ENCODE measurements around the gene SLC28A2. TPM values are rescaled to one million over a fixed set of nuclear protein-coding genes. Genes with fewer than 3 reads are reported as not detected.
A peak's percentile ranks its signal among the peaks of the same experiment; 100 is the strongest.

Gene SLC28A2
- total RNA-seq, 1 experiment from 2014 or later: not detected

DNA sequence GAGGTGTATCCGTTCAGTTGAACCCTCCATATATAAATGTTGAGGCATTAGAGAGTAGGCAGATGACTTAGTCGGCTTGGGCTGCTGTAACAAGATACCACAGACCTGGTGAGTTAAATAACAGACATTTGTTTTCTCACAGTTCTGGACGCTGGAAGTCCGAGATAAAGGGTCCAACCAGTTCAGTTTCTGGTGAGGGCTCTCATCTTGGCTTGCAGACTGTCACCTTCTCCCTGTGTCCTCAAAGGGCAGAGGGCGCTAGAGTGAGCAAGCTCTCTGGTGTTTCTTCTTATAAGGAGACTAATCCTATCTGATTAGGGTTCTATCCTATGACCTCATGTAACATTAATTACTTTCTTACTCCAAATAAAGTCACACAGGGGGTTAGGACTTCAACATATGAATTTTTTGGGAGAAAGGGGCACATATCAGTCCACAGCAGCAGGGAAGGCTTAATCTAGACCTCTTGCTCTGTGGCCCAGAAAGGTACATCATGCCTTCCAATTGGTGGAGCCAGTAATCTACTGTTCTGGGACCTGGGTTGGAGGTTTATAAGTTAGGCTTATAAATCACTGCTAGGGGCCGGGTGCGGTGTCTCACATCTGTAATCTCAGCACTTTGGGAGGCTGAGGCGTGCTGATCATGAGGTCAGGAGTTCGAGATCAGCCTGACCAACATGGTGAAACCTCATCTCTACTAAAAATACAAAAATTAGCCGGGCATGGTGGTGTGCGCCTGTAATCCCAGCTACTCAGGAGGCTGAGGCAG is 26.3 kb upstream of the SLC28A2 start:
- Mint-ChIP-seq H3K27me3 (ENCODE audit: insufficient read depth, unreplicated experiment) (peaks cover 27% of the 10 kb centered on the region), H3K4me3 (ENCODE audit: unreplicated experiment) (no peak overlapping the region), H3K9me3 (ENCODE audit: unreplicated experiment) (no peaks in the 10 kb centered on the region), H3K27ac (ENCODE audit: low read depth, unreplicated experiment) (no peak overlapping the region), H3K4me1 (ENCODE audit: insufficient read depth, unreplicated experiment) (no peaks in the 10 kb centered on the region), H3K36me3 (ENCODE audit: insufficient read depth, unreplicated experiment) (no peaks in the 10 kb centered on the region)
- no peak for DNase-seq (ENCODE audit: unreplicated experiment)
- BruUV-seq (replicated peaks): no TSS peak
- intact Hi-C loops (cut with micrococcal nuclease): no loop called here
- TF ChIP-seq, protein P1, sequence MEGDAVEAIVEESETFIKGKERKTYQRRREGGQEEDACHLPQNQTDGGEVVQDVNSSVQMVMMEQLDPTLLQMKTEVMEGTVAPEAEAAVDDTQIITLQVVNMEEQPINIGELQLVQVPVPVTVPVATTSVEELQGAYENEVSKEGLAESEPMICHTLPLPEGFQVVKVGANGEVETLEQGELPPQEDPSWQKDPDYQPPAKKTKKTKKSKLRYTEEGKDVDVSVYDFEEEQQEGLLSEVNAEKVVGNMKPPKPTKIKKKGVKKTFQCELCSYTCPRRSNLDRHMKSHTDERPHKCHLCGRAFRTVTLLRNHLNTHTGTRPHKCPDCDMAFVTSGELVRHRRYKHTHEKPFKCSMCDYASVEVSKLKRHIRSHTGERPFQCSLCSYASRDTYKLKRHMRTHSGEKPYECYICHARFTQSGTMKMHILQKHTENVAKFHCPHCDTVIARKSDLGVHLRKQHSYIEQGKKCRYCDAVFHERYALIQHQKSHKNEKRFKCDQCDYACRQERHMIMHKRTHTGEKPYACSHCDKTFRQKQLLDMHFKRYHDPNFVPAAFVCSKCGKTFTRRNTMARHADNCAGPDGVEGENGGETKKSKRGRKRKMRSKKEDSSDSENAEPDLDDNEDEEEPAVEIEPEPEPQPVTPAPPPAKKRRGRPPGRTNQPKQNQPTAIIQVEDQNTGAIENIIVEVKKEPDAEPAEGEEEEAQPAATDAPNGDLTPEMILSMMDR (IDR thresholded peaks at IDR 0.05; ENCODE audit: unreplicated experiment): no peak
- CTCF ChIA-PET: no interaction called here
- POLR2A ChIA-PET: no interaction called here

DNA sequence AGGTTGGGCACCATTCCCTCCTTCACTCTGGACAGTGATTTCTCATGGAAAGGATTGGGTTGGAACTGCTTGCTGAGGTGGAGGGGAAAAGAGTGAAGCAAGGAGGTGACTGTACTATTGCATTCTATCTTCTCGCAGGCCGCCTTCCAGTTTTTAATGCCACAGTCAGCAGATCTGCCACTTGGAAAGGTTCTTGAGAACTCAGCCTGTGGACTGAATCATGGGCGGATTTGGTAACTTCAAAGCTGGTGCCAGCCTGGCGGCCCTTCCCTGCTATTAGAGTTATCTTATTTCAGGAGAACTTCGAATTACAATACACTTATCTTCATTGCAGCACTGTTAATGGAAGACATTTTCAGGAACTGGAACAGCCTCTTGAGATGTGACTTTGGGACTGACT is 23.1 kb upstream of the SLC28A2 start:
- no peaks in the 10 kb centered on the region for H3K27me3 Mint-ChIP-seq (ENCODE audit: insufficient read depth, unreplicated experiment)
- H3K4me3 Mint-ChIP-seq (ENCODE audit: unreplicated experiment): no peak overlapping the region
- H3K4me1 Mint-ChIP-seq (ENCODE audit: insufficient read depth, unreplicated experiment): no peaks in the 10 kb centered on the region
- H3K27ac Mint-ChIP-seq (ENCODE audit: low read depth, unreplicated experiment): no peak overlapping the region
- no peaks in the 10 kb centered on the region for H3K36me3 Mint-ChIP-seq (ENCODE audit: insufficient read depth, unreplicated experiment)
- no peak for DNase-seq (ENCODE audit: unreplicated experiment)
- peaks cover 8% of the 10 kb centered on the region for H3K9me3 Mint-ChIP-seq (ENCODE audit: unreplicated experiment)
- TF ChIP-seq, protein P1 (IDR thresholded peaks at IDR 0.05; ENCODE audit: unreplicated experiment): no peak
- intact Hi-C loops (cut with micrococcal nuclease): no loop called here
- no TSS peak for BruUV-seq (replicated peaks)
- ChIA-PET CTCF (no interaction called here), POLR2A (no interaction called here)

DNA sequence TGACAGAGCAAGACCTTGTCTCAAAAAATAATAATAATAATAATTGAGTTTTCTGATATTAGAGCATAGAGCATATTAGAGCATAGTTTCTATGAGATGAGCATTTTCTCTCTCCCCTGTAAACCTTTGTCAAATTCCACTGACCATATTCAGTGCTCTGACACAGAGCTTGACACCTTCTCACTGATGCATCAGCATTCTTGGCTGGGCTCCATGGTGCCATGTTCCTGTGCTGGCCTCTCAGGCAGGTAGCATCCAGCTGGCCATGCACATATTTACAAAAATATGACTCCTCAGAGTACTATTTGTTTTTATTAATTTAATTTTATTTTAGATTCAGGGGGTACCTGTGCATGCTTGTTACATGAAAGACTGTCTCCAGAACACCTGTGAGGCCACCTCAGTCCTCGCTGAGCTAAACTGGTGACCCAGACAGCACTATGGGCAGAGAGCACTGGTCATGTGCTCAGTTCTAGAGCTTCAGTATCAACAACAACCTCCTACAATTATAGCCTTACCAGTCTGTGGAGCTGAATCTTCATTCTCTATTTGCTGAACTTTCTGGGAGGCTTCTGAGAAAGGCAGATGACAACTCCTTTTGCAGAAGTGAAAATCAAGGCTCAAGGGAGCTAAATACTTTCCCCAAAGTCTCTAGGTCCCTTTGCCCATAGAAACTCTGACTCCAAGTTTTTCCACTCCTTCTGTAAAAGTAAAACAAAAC is 21.6 kb upstream of the SLC28A2 start:
- Mint-ChIP-seq H3K27me3 (ENCODE audit: insufficient read depth, unreplicated experiment) (no peaks in the 10 kb centered on the region), H3K27ac (ENCODE audit: low read depth, unreplicated experiment) (no peak overlapping the region), H3K9me3 (ENCODE audit: unreplicated experiment) (peaks cover 8% of the 10 kb centered on the region), H3K4me3 (ENCODE audit: unreplicated experiment) (no peak overlapping the region), H3K36me3 (ENCODE audit: insufficient read depth, unreplicated experiment) (no peaks in the 10 kb centered on the region), H3K4me1 (ENCODE audit: insufficient read depth, unreplicated experiment) (no peaks in the 10 kb centered on the region)
- POLR2A ChIA-PET: interaction anchor here (0.9 to 1.1 kb wide), 3 partner anchors 13 to 49 kb away, joined by 4 to 5 read pairs (median 4); no protein-coding TSS in a partner anchor
- DNase-seq (ENCODE audit: unreplicated experiment): peak; percentile 27
- TF ChIP-seq, protein P1 (IDR thresholded peaks at IDR 0.05; ENCODE audit: unreplicated experiment): no peak
- CTCF ChIA-PET: interaction anchor here (0.7 to 1.4 kb wide), 2 partner anchors 25 to 67 kb away, joined by 3 to 5 read pairs; no protein-coding TSS in a partner anchor
- intact Hi-C loops (cut with micrococcal nuclease): no loop called here
- no TSS peak for BruUV-seq (replicated peaks)

DNA sequence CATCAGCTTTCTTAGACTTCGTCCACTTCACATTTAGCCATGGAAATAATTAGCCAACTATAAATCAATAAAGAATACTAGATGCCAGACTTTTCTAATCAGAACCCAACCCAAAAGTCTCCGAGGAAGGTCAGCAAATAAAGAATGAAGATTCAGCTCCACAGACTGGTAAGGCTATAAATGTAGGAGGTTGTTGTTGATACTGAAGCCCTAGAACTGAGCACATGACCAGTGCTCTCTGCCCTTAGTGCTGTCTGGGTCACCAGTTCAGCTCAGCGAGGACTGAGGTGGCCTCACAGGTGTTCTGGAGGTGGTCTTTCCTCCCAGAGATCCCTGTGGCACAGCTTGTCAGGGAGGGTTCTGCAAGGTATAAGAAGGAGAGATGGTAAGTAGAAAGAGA is 20.9 kb upstream of the SLC28A2 start:
- Mint-ChIP-seq H3K4me1 (ENCODE audit: insufficient read depth, unreplicated experiment) (no peaks in the 10 kb centered on the region), H3K36me3 (ENCODE audit: insufficient read depth, unreplicated experiment) (no peaks in the 10 kb centered on the region), H3K27ac (ENCODE audit: low read depth, unreplicated experiment) (no peak overlapping the region), H3K4me3 (ENCODE audit: unreplicated experiment) (no peak overlapping the region), H3K9me3 (ENCODE audit: unreplicated experiment) (peaks cover 8% of the 10 kb centered on the region), H3K27me3 (ENCODE audit: insufficient read depth, unreplicated experiment) (no peaks in the 10 kb centered on the region)
- no peak for DNase-seq (ENCODE audit: unreplicated experiment)
- ChIA-PET CTCF (interaction anchor here (1.3 to 1.4 kb wide), 2 partner anchors 26 kb away, joined by 5 to 6 read pairs; no protein-coding TSS in a partner anchor), POLR2A (interaction anchor here (0.9 to 1.1 kb wide), 2 partner anchors 13 to 14 kb away, joined by 4 to 5 read pairs; no protein-coding TSS in a partner anchor)
- intact Hi-C loops (cut with micrococcal nuclease): no loop called here
- BruUV-seq (replicated peaks): no TSS peak
- TF ChIP-seq, protein P1 (IDR thresholded peaks at IDR 0.05; ENCODE audit: unreplicated experiment): no peak

All from MCF 10A (cell line).